Measurements from ENCODE around the gene CDC42EP1.
A peak's percentile ranks its signal among the peaks of the same experiment; 100 is the strongest.
"Not testable (repeated sequence)": the region's sequence is repeated elsewhere in the genome, so short reads cannot be mapped to it uniquely, and the experiment has no call there.

The CDC42EP1 gene

GRCh38 chr22:37588546-37589215, 28.4 kb downstream of the CDC42EP1 start:
- DNase-seq: no peak

GRCh38 chr22:37589636-37590035, 29.4 kb downstream of the CDC42EP1 start:
- no peak for DNase-seq

GRCh38 chr22:37591081-37591480, 30.8 kb downstream of the CDC42EP1 start:
- DNase-seq: not testable (repeated sequence)

- no peak for DNase-seq
These were observed 31.6 kb downstream of the CDC42EP1 start for GRCh38 chr22:37591823-37592404.

GRCh38 chr22:37594237-37594636, 34.0 kb downstream of the CDC42EP1 start:
- no peak for DNase-seq

GRCh38 chr22:37599153-37599552, 38.9 kb downstream of the CDC42EP1 start:
- no peak for DNase-seq

GRCh38 chr22:37601203-37601539, 40.9 kb downstream of the CDC42EP1 start:
- DNase-seq: no peak

GRCh38 chr22:37601540-37602442, 41.5 kb downstream of the CDC42EP1 start:
- DNase-seq: no peak

GRCh38 chr22:37602546-37603277, 42.4 kb downstream of the CDC42EP1 start:
- not testable (repeated sequence) for DNase-seq

GRCh38 chr22:37604074-37604473, 43.8 kb downstream of the CDC42EP1 start:
- no peak for DNase-seq

- peak in 1 of 4 experiments; percentile 21 for DNase-seq
These were observed 44.6 kb downstream of the CDC42EP1 start for GRCh38 chr22:37604875-37605274.

GRCh38 chr22:37607010-37607934, 47.0 kb downstream of the CDC42EP1 start:
- peak; percentile 83 to 93 (median 86) for DNase-seq

- no peak for DNase-seq
These were observed 47.7 kb downstream of the CDC42EP1 start for GRCh38 chr22:37607935-37608476.

- peak; percentile 89 to 95 (median 92) for DNase-seq
These were observed 48.4 kb downstream of the CDC42EP1 start, which contains the start of gene GGA1 for GRCh38 chr22:37608477-37609239. TSS of gene GGA1 (plus strand) at chr22:37608834. CDS start at chr22:37608861, 27 bp downstream.

- no peak for DNase-seq
These were observed 49.2 kb downstream of the CDC42EP1 start for GRCh38 chr22:37609240-37610152.

- DNase-seq: not testable (repeated sequence)
These were observed 49.8 kb downstream of the CDC42EP1 start for GRCh38 chr22:37610153-37610475.

- no peak for DNase-seq
These were observed 50.3 kb downstream of the CDC42EP1 start for GRCh38 chr22:37610480-37611129.

GRCh38 chr22:37611207-37611606, 50.9 kb downstream of the CDC42EP1 start:
- no peak for DNase-seq
